ENCODE data around the gene FLG2. TPM values are rescaled to one million over a fixed set of nuclear protein-coding genes. Genes with fewer than 3 reads are reported as not detected.

The FLG2 gene
- polyA plus RNA-seq, 1 of the 3 experiments (the other 2 are of a cell fraction) = not detected

DNA sequence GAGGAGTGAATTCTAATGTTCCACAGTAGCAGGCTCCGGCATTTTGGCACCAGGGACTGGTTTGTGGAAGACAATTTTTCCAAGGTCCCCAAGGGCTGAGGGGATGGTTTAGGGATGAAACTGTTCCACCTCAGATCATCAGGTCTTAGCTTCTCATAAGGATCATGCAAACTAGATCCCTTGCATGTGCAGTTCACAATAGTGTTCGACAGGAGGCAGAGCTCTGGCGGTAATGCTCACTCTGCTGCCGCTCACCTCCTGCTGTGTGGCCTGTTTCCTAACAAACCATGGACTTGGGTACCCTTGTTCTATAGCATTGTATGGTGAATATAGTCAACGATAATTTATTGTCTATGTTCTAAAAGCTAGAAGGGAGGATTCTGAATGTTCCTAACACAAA lies 37.7 kb upstream of the FLG2 start (continued):
- no peak for TF ChIP-seq POLR2AphosphoS5 (IDR thresholded peaks at IDR 0.05; ENCODE audit: low read depth, low read length)

- no peaks in the 10 kb centered on the region for H3K79me2 ChIP-seq (ENCODE audit: insufficient read depth)
- H3K4me2 ChIP-seq = no peak overlapping the region
- TF ChIP-seq PBX3 (IDR thresholded peaks at IDR 0.05) = no peak
- TF ChIP-seq NFIC (IDR thresholded peaks at IDR 0.05; ENCODE audit: borderline replicate concordance) = no peak
- TF ChIP-seq GATA2 (CRISPR knock-in tag; IDR thresholded peaks at IDR 0.05) = no peak
- no peak for TF ChIP-seq EP300 (IDR thresholded peaks at IDR 0.05; ENCODE audit: borderline replicate concordance in 1 of 2, low read depth in 1 of 2, low read length in 1 of 2)
- no peak for TF ChIP-seq RXRA (IDR thresholded peaks at IDR 0.05; ENCODE audit: borderline replicate concordance, low read depth)
- no peak for TF ChIP-seq MEF2A (IDR thresholded peaks at IDR 0.05; ENCODE audit: borderline replicate concordance, low read depth)
- no peak for TF ChIP-seq NRF1 (IDR thresholded peaks at IDR 0.05; ENCODE audit: low read depth, low read length)
- no peak for TF ChIP-seq SMC3 (IDR thresholded peaks at IDR 0.05; ENCODE audit: low read depth, low read length)
- TF ChIP-seq FOXJ3 (CRISPR knock-in tag; IDR thresholded peaks at IDR 0.05) = no peak
- no peak for TF ChIP-seq MXI1 (IDR thresholded peaks at IDR 0.05; ENCODE audit: low read depth, low read length)
- no peak for TF ChIP-seq MAX (IDR thresholded peaks at IDR 0.05; ENCODE audit: low read depth)
- no peak for TF ChIP-seq SIN3A (IDR thresholded peaks at IDR 0.05; ENCODE audit: borderline replicate concordance, low read depth, low read length)
- no peak for TF ChIP-seq RCOR1 (IDR thresholded peaks at IDR 0.05; ENCODE audit: low read length)
- no peak for TF ChIP-seq RFX5 (IDR thresholded peaks at IDR 0.05; ENCODE audit: low read length)
- TF ChIP-seq ELF1 (IDR thresholded peaks at IDR 0.05) = no peak
- TF ChIP-seq TCF12 (IDR thresholded peaks at IDR 0.05) = no peak
- TF ChIP-seq, protein P1, sequence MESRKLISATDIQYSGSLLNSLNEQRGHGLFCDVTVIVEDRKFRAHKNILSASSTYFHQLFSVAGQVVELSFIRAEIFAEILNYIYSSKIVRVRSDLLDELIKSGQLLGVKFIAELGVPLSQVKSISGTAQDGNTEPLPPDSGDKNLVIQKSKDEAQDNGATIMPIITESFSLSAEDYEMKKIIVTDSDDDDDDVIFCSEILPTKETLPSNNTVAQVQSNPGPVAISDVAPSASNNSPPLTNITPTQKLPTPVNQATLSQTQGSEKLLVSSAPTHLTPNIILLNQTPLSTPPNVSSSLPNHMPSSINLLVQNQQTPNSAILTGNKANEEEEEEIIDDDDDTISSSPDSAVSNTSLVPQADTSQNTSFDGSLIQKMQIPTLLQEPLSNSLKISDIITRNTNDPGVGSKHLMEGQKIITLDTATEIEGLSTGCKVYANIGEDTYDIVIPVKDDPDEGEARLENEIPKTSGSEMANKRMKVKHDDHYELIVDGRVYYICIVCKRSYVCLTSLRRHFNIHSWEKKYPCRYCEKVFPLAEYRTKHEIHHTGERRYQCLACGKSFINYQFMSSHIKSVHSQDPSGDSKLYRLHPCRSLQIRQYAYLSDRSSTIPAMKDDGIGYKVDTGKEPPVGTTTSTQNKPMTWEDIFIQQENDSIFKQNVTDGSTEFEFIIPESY (IDR thresholded peaks at IDR 0.05; ENCODE audit: borderline replicate concordance, low read depth) = no peak
- no peak overlapping the region for H3K4me3 ChIP-seq (ENCODE audit: low read depth in 2 of 2, low read length in 1 of 2)
- DNase-seq = no peak
- H2AFZ ChIP-seq (ENCODE audit: low read depth) = no peak overlapping the region
- H3K4me1 ChIP-seq (ENCODE audit: control insufficient read depth in 1 of 2, insufficient read depth in 2 of 2, low read depth in 1 of 2, low read length in 1 of 2) = no peaks in the 10 kb centered on the region
- no peak overlapping the region for H3K27ac ChIP-seq (ENCODE audit: low read depth in 2 of 2, low read length in 1 of 2)
- no peaks in the 10 kb centered on the region for H3K9me2 ChIP-seq
- H3F3A ChIP-seq (replicated peaks; ENCODE audit: insufficient read depth) = no peaks in the 10 kb centered on the region
- no peak overlapping the region for H3K9ac ChIP-seq
- no peaks in the 10 kb centered on the region for H3K9me3 ChIP-seq
- WGBS (ENCODE audit: low lambda C conversion rate) = 0% methylated on average over 1 of the region's 1 CpG
- no peaks in the 10 kb centered on the region for H4K20me1 ChIP-seq (ENCODE audit: insufficient read depth)
- no peaks in the 10 kb centered on the region for H3K36me3 ChIP-seq (replicated peaks in 1 of 2; ENCODE audit: control insufficient read depth in 1 of 2, insufficient read depth in 2 of 2, low read length in 1 of 2)
- ChIA-PET CTCF (interaction anchor here (0.9 kb wide), 1 partner anchor 64 kb away, joined by 3 read pairs; no protein-coding TSS in a partner anchor), POLR2A (no interaction called here)
- H3K27me3 ChIP-seq (ENCODE audit: insufficient read depth) = no peaks in the 10 kb centered on the region; the same call in none of the 2 replicates
These were observed 34.3 kb upstream of the FLG2 start for GRCh38 chr1:152394151-152394550.

All from SK-N-SH (cell line).